Neural progenitor cell (in vitro differentiated cells): ENCODE results near the gene HNF1B. TPM values are rescaled to one million over a fixed set of nuclear protein-coding genes. Genes with fewer than 3 reads are reported as not detected.

ENCODE experiments used
- DNase-seq: peaks from one replicate; pipeline ENCODE4 v3.0.0-alpha.2; 2016; ENCODE audit warnings: low spot score
- H2AFZ ChIP-seq: fragments of 200-600 bp; sonication (generic); replicated peaks from 2 replicates; pipeline ENCODE4 v1.6.1; 2016; ENCODE audit warnings: antibody characterized with exemption
- H3F3A ChIP-seq: fragments of 200-600 bp; sonication (generic); 2 replicates; pipeline ENCODE4 v1.6.1; 2016; ENCODE audit warnings: antibody characterized with exemption, low read depth
- H3K27ac ChIP-seq: fragments of 200-600 bp; sonication (generic); 2 replicates; pipeline ENCODE4 v1.5.1; 2016; ENCODE audit warnings: mild to moderate bottlenecking
- H3K27me3 ChIP-seq: fragments of 200-600 bp; sonication (generic); 2 replicates; pipeline ENCODE4 v1.6.1; 2016; ENCODE audit warnings: mild to moderate bottlenecking, moderate library complexity
- H3K36me3 ChIP-seq: fragments of 200-600 bp; sonication (generic); 2 replicates; pipeline ENCODE4 v1.5.1; 2016
- H3K4me1 ChIP-seq: fragments of 200-600 bp; sonication (generic); 2 replicates; pipeline ENCODE4 v1.6.1; 2016; ENCODE audit warnings: mixed run types
- H3K4me2 ChIP-seq: fragments of 200-600 bp; sonication (generic); 2 replicates; pipeline ENCODE4 v1.6.1; 2016
- H3K4me3 ChIP-seq: fragments of 200-600 bp; sonication (generic); 2 replicates; pipeline ENCODE4 v1.5.1; 2016
- H3K79me2 ChIP-seq: fragments of 200-600 bp; sonication (generic); 2 replicates; pipeline ENCODE4 v1.6.1; 2016; ENCODE audit warnings: low read depth
- H3K9ac ChIP-seq: fragments of 200-600 bp; sonication (generic); 2 replicates; pipeline ENCODE4 v1.6.1; 2016
- H3K9me3 ChIP-seq: fragments of 200-600 bp; sonication (generic); 2 replicates; pipeline ENCODE4 v1.5.1; 2016; ENCODE audit warnings: low read depth
- H4K20me1 ChIP-seq: fragments of 200-600 bp; sonication (generic); 2 replicates; pipeline ENCODE4 v1.6.1; 2016; ENCODE audit warnings: low read depth
- H3K27ac Mint-ChIP-seq: 3 replicates; pipeline ENCODE4 v1.8.0; 2021; ENCODE audit warnings: mixed read lengths
- H3K27me3 Mint-ChIP-seq: 2 replicates; pipeline ENCODE4 v1.8.0; 2022; ENCODE audit warnings: low read depth, mild to moderate bottlenecking, inconsistent platforms, moderate library complexity, mixed read lengths; ENCODE audit not compliant: insufficient read depth
- H3K36me3 Mint-ChIP-seq: 3 replicates; pipeline ENCODE4 v1.8.0; 2021; ENCODE audit warnings: mixed read lengths
- H3K4me1 Mint-ChIP-seq: 3 replicates; pipeline ENCODE4 v1.8.0; 2021; ENCODE audit warnings: mixed read lengths
- H3K4me3 Mint-ChIP-seq: 3 replicates; pipeline ENCODE4 v1.8.0; 2021; ENCODE audit warnings: mild to moderate bottlenecking, moderate library complexity, mixed read lengths
- H3K9me3 Mint-ChIP-seq: 3 replicates; pipeline ENCODE4 v1.8.0; 2020; ENCODE audit warnings: mixed read lengths
- EZH2 ChIP-seq: fragments of 200-600 bp; sonication (generic); IDR thresholded peaks from 2 replicates; pipeline ENCODE4 v1.6.1; 2017; ENCODE audit warnings: antibody characterized with exemption, mild to moderate bottlenecking, moderate library complexity
- EZH2phosphoT487 ChIP-seq: fragments of 200-600 bp; sonication (generic); IDR thresholded peaks from 2 replicates; pipeline ENCODE4 v1.6.1; 2017; ENCODE audit warnings: antibody characterized with exemption
- total RNA-seq: library from RNA; depleted of rRNA; stranded (reverse); fragments of >200 nt; gene quantifications from 2 replicates; pipeline ENCODE4 v1.2.3, GENCODE V29; 2015; ENCODE audit warnings: low replicate concordance
- TF ChIP-seq, protein P1 (sequence below): fragments of 200-600 bp; sonication (generic); IDR thresholded peaks from 2 replicates; pipeline ENCODE4 v1.5.1; 2017; ENCODE audit warnings: antibody characterized with exemption, mild to moderate bottlenecking

Gene HNF1B
- total RNA-seq, 1 donor from 2014 or later, result not detected

DNA sequence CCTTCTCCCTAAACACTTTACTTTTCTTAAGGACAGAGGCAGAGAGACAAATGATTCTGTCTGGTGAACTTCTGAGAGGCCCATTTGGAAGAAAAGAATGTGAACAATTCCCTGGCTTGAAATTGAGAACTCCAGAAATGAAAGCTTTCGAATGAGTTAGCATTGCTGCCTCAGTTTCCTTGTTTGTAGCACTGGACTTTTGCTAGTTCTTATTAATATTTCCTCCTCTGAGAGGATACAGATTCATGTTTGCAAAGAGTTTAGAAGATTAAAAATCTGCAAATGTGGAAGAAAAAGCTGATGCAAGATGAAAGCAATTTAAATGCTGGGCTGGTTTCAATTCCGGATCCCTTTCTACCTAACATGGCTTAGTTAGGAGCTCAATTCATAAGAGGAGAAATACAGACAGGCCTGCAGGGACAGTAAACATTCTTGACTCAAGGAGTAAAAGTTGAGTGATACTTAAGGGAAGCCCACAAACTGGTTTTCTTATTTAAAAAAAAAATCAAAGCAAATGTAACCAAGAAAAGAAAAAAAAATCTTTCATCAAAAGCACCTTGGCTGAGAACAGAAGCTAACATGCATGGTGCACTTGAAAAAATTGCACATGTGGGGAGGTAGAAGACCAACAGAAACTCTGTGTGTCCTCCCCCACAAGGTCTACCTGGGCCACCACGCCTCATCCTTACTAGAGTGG lies 27.1 kb downstream of the HNF1B start:
- H3K9ac ChIP-seq, result no peak overlapping the region
- no peaks in the 10 kb centered on the region for H3K36me3 ChIP-seq
- H3K4me3 ChIP-seq, result no peak overlapping the region
- H3F3A ChIP-seq, result no peaks in the 10 kb centered on the region
- no peak overlapping the region for H3K27ac Mint-ChIP-seq
- no peaks in the 10 kb centered on the region for H4K20me1 ChIP-seq
- no peak overlapping the region for H2AFZ ChIP-seq
- no peak overlapping the region for H3K27ac ChIP-seq
- no peak for DNase-seq
- peaks cover 6% of the 10 kb centered on the region for H3K4me1 ChIP-seq
- no peaks in the 10 kb centered on the region for H3K79me2 ChIP-seq
- H3K9me3 ChIP-seq, result no peaks in the 10 kb centered on the region
- no peak overlapping the region for H3K4me3 Mint-ChIP-seq
- H3K27me3 ChIP-seq, result no peaks in the 10 kb centered on the region
- H3K4me2 ChIP-seq, result no peak overlapping the region
- no peak for TF ChIP-seq EZH2phosphoT487
- TF ChIP-seq, protein P1, sequence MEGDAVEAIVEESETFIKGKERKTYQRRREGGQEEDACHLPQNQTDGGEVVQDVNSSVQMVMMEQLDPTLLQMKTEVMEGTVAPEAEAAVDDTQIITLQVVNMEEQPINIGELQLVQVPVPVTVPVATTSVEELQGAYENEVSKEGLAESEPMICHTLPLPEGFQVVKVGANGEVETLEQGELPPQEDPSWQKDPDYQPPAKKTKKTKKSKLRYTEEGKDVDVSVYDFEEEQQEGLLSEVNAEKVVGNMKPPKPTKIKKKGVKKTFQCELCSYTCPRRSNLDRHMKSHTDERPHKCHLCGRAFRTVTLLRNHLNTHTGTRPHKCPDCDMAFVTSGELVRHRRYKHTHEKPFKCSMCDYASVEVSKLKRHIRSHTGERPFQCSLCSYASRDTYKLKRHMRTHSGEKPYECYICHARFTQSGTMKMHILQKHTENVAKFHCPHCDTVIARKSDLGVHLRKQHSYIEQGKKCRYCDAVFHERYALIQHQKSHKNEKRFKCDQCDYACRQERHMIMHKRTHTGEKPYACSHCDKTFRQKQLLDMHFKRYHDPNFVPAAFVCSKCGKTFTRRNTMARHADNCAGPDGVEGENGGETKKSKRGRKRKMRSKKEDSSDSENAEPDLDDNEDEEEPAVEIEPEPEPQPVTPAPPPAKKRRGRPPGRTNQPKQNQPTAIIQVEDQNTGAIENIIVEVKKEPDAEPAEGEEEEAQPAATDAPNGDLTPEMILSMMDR, result no peak
- no peak for TF ChIP-seq EZH2
- H3K27me3 Mint-ChIP-seq, result peaks cover 13% of the 10 kb centered on the region
- H3K9me3 Mint-ChIP-seq, result no peaks in the 10 kb centered on the region
- H3K36me3 Mint-ChIP-seq, result no peaks in the 10 kb centered on the region
- peaks cover 5% of the 10 kb centered on the region for H3K4me1 Mint-ChIP-seq

DNA sequence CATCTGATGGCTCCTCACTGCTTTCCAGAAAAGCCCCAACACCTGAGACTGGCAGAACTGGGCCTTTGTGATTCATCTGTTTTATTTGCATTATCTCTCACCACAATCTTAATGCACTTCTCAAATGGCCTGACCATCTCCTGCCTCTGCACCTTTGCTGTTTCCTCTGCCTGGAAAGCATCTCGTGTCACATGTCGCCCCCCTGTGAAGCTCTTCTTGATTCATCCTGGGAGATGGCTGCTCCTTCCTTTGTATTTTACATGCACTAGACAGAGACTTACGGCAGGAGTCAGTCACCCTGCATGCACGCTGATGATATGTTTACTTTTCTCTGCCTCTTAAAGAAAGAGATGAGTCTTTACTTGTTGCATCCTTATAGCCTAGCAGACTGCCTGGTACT lies 30.0 kb downstream of the HNF1B start:
- H4K20me1 ChIP-seq, result no peaks in the 10 kb centered on the region
- H3K9me3 Mint-ChIP-seq, result peaks cover 3% of the 10 kb centered on the region

DNA sequence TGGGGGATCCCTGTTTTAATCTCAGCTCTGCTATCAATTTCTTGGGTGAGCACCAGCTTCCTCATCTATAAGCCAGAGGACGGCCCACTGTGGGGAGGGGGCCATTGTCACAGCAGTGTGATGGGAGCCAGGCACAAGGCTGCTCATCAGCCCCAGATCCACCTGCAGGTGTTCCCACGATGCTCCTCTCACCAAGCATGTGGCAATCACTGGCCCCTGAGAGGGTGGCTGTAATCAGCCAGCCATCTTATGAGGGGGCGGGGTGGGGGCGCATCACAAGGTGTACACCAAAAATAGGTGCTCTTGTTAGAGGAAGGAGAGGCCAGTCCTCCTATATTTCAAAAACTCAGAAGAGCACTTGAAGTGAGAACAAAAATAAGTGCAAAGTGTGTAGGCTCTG lies 31.2 kb downstream of the HNF1B start:
- Mint-ChIP-seq H3K27ac (no peak overlapping the region), H3K9me3 (peaks cover 3% of the 10 kb centered on the region), H3K4me3 (no peak overlapping the region), H3K4me1 (peaks cover 18% of the 10 kb centered on the region), H3K27me3 (peaks cover 16% of the 10 kb centered on the region), H3K36me3 (no peaks in the 10 kb centered on the region)
- no peaks in the 10 kb centered on the region for H3K9me3 ChIP-seq
- no peak for DNase-seq
- H3K27ac ChIP-seq, result no peak overlapping the region
- no peak overlapping the region for H3K9ac ChIP-seq
- H3K4me1 ChIP-seq, result peaks cover 5% of the 10 kb centered on the region
- H3K4me2 ChIP-seq, result no peak overlapping the region
- H3F3A ChIP-seq, result peaks cover 6% of the 10 kb centered on the region
- H2AFZ ChIP-seq, result no peak overlapping the region
- no peak overlapping the region for H3K4me3 ChIP-seq
- no peaks in the 10 kb centered on the region for H3K27me3 ChIP-seq
- TF ChIP-seq, protein P1, result no peak
- TF ChIP-seq EZH2phosphoT487 (no peak), EZH2 (no peak)
- no peaks in the 10 kb centered on the region for H3K79me2 ChIP-seq
- no peaks in the 10 kb centered on the region for H4K20me1 ChIP-seq
- no peaks in the 10 kb centered on the region for H3K36me3 ChIP-seq

More for the DNA sequence above, 30.0 kb downstream of the HNF1B start:
- DNase-seq, result no peak
- H3K4me1 ChIP-seq, result peaks cover 11% of the 10 kb centered on the region
- H3K4me3 ChIP-seq, result no peak overlapping the region
- peaks cover 4% of the 10 kb centered on the region for H3F3A ChIP-seq
- no peak overlapping the region for H2AFZ ChIP-seq
- H3K27me3 ChIP-seq, result no peaks in the 10 kb centered on the region
- Mint-ChIP-seq H3K4me3 (no peak overlapping the region), H3K27me3 (peaks cover 15% of the 10 kb centered on the region), H3K4me1 (peaks cover 16% of the 10 kb centered on the region), H3K27ac (no peak overlapping the region), H3K36me3 (no peaks in the 10 kb centered on the region)
- no peak overlapping the region for H3K4me2 ChIP-seq
- no peak for TF ChIP-seq EZH2
- no peak for TF ChIP-seq EZH2phosphoT487
- TF ChIP-seq, protein P1, result no peak
- no peaks in the 10 kb centered on the region for H3K36me3 ChIP-seq
- no peak overlapping the region for H3K27ac ChIP-seq
- H3K79me2 ChIP-seq, result no peaks in the 10 kb centered on the region
- no peak overlapping the region for H3K9ac ChIP-seq
- H3K9me3 ChIP-seq, result no peaks in the 10 kb centered on the region
